Sigmoid colon (tissue), 4 donors: ENCODE results near the gene POLR3A.

Source experiments
- CTCF ChIP-seq, 4 experiments: fragments of 450-650 bp in 3 of 4; fragments of 200-600 bp in 1 of 4; IDR thresholded peaks; one replicate each; pipeline ENCODE4 v1.5.1; 2016 to 2019; ENCODE audit warnings: antibody characterized with exemption in 4 of 4, mild to moderate bottlenecking in 3 of 4, moderate library complexity in 2 of 4
- POLR2AphosphoS5 ChIP-seq, 4 donors: sonication (generic); formaldehyde crosslinking; IDR thresholded peaks; one replicate each; pipeline ENCODE4 v1.6.1; 2017; ENCODE audit warnings: antibody characterized with exemption in 4 of 4

GRCh38 chr10:78049851-78050250, 20.5 kb upstream of the POLR3A start:
- TF ChIP-seq CTCF (IDR thresholded peaks at IDR 0.05), result no peak
- TF ChIP-seq POLR2AphosphoS5 (IDR thresholded peaks at IDR 0.05), result no peak
